Stromal cell of bone marrow (primary cell): Measurements from ENCODE around the gene AK9.
A peak's percentile ranks its signal among the peaks of the same experiment; 100 is the strongest.
"Not testable (repeated sequence)": the region's sequence is repeated elsewhere in the genome, so short reads cannot be mapped to it uniquely, and the experiment has no call there.

Source experiments
- DNase-seq: peaks from one replicate; pipeline ENCODE4 v3.0.0-alpha.2; 2012; ENCODE audit warnings: low read depth

AK9 gene

DNA sequence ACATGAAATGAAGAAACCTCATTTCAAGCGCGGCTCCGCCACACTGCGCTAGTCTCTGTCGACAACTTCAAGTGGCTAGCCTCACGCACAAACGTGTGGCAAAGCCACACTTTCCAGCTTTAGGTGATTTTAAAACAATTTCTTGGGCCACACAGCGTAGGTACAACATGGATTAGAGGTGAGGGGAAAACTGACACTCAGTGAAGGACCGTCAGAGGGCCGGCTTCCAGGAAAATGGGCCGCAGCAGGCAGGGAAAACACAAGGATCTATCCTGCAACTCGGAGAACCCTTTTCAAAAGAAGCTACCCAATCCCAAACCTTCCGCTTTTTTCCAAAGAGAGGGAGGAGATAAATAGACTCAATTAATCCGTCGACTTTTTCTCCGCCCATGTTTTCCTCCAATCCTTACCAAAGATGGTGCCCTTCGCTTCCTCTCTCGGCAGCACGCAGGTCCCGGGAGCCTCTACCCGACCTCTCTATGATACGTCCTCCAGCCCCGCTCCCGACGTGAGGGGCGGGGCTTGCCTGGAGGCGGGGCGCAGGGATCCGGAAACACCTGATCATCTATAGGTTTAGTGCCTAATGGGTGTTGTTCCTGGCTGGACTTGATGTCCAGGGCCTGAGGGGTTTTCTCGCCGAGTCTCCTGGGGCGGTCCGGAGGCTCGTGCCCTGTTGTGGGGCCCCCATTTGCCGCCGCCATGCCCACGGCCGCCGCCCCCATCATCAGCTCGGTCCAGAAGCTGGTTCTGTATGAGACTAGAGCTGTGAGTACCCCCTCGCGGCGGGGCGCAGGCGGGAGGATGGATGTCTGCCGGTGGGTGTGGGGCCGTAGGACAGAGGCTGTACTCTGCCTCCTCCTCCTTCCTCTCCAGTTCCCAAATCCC, at the start of gene AK9, which contains the start of gene FIG4:
AK9 (minus strand) TSS at position 466 of the 885 bp plus-strand sequence. CDS start 15,457 bp downstream, outside the sequence.
FIG4 (plus strand) TSS at position 560 of the 885 bp plus-strand sequence; CDS start at position 700, 140 bp downstream.
- DNase-seq, result peak; percentile 92

DNA sequence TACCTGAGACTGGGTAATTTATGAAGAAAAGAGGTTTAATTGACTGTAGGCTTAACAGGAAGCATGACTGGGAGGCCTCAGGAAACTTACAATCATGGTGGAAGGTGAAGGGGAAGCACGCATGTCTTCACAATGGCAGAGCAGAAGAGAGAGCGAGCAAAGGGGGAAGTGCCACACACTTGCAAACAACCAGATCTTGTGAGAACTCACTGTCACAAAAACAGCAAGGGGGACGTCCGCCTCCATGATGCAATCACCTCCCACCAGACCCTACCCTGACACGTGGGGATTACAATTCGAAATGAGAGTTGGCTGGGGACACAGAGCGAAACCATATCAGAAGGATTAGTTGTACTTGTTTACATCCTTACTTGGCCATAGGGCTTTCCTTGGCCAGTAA, 49.8 kb upstream of the AK9 start:
- no peak for DNase-seq

DNA sequence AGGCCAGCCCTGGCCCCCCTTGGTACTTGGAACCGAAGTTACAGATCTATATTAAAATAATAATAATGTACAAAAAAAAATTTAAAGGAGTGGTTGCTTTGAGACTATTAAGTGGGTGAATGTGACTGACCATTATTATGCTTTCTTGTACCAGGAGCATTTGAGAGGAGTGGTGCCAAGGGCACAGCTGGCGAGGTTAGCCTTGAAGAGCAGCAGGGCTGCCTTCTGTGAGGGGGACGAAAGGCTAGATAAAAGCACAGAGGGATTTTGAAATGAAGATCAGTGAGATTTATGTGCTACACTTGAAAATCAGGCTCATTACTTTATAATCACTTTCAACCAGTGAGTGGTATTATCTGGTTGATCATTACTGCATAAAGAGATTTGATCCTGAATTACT, 48.7 kb upstream of the AK9 start:
- no peak for DNase-seq

- DNase-seq, result no peak
Observed at GRCh38 chr6:109738667-109739066, 47.7 kb upstream of the AK9 start.

- DNase-seq, result no peak
Observed at GRCh38 chr6:109738255-109738654, 47.3 kb upstream of the AK9 start.

GRCh38 chr6:109736273-109737025, 45.4 kb upstream of the AK9 start:
- no peak for DNase-seq

GRCh38 chr6:109725250-109725649, 34.2 kb upstream of the AK9 start:
- DNase-seq, result not testable (repeated sequence)

DNA sequence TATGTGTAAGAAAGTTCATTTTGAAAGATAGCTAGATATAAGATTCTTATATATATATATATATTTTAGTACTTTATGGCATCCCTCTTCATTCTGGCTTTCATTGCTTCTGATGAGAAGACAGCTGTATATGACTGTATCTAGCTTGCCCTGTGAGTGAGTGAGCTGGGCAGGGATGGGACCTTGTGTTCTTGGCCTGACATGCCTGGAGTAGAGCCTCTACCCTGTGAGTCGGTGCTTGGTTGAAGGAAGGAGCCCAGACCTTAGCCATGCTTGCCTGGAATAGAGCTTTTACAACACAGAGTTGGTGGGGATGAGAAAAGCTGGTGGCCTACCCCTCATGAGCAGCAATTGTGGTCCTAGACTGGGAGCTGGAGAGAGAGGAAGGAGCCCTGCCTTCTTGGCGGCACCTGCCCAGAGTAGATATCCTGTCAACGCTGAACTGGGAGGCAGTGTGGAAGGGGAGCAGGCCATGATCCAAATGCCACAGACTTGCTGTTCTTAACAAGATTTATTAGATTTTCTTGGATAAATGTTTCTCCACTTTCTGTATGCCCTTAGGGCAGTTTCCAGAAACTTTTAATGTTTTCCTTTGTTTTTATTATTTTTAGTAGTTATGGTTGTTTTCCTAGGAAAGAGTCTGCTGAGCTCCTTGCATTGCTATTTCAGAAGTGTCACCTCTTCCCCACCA, 31.7 kb upstream of the AK9 start:
- DNase-seq, result no peak

- DNase-seq, result no peak
Observed at GRCh38 chr6:109722011-109722410, 31.0 kb upstream of the AK9 start.

- no peak for DNase-seq
Observed at GRCh38 chr6:109720311-109720710, 29.3 kb upstream of the AK9 start.

DNA sequence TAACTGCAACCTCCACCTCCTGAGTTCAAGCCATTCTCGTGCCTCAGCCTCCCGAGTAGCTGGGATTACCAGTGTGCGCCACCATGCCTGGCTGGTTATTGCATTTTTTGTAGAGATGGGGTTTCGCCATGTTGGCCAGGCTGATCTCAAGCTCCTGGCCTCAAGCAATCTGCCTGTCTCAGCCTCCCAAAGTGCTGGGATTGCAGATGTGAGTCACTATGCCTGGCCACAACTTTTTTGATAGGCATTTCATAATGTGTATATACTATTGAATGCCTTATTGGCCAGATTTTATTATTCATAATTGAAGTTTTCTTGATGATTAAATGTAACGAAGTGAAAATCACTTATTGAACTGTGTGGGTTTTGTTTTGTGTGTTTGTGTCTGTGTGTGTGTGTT, 28.0 kb upstream of the AK9 start:
- DNase-seq, result no peak

DNA sequence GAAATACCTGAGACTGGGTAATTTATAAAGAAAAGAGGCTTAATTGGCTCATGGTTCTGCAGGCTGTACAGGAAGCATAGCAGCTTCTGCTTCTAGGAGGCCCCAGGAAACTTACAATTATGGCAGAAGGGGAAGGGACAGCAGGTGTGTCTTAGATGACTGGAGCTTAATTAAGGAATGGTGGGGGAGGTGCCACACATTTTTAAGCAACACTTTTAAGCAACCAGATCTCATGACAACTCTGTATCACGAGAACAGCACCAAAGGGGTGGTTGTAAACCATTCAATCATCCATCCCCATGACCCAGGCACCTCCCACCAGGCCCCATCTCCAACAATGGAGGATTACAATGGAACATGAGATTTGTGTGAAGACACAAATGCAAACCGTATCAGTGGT, 27.0 kb upstream of the AK9 start:
- no peak for DNase-seq

DNA sequence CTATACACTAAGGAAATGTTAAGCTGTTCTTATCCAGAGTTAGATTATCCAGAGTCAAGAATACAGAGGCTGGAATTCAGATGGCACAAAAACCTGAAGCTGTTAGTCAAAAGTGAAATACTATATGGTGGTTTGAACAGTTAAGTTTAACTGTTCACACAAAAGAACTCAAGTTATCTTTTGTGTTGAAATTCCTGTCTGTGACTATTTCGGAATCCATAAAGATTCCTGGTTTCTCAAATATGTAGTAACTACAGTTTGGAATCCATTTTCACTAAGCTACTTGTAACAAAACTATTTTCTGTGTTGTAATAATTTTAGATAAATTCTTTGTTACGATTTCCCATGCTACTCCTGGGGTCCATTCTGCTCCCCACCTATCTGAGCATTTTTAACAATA, 24.6 kb upstream of the AK9 start:
- DNase-seq, result no peak

- DNase-seq, result no peak
Observed at GRCh38 chr6:109714611-109715010, 23.6 kb upstream of the AK9 start.

GRCh38 chr6:109714166-109714565, 23.2 kb upstream of the AK9 start:
- DNase-seq, result no peak

DNA sequence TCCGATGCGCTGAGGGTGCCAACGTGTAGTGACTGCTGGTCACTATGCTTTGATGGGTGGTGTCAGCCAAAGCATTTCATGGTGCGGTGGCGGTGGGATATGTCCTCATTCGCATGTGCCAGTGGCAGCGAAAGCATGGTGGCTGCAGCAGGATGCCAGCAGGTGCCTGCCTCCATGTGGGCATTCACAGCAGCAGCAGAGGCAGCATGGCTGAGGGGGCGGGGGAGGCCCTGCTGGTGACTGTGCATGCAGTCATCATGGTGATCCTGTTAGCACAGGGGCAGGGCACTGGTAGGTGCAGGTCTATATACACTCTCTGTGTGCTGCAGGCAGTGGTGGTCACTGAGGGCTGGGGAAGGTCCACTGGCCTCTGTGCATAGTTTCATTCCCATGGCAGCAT, 22.1 kb upstream of the AK9 start:
- no peak for DNase-seq

DNA sequence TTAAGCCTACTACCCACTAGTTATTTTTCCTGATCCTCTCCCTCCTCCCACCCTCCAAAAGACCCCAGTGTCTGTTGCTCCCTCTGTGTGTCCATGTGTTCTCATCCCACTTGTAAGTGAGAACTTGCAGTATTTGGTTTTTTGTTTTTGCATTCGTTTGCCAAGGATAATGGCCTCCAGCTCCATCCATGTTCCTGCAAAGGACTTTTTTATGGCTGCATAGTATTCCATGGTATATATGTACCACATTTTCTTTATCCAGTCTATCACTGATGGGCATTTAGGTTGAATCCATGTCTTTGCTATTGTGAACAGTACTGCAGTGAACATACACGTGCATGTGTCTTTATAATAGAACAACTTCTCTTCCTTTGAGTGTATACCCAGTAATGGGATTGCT, 17.1 kb upstream of the AK9 start:
- not testable (repeated sequence) for DNase-seq

GRCh38 chr6:109706513-109706912, 15.5 kb upstream of the AK9 start:
- no peak for DNase-seq

DNA sequence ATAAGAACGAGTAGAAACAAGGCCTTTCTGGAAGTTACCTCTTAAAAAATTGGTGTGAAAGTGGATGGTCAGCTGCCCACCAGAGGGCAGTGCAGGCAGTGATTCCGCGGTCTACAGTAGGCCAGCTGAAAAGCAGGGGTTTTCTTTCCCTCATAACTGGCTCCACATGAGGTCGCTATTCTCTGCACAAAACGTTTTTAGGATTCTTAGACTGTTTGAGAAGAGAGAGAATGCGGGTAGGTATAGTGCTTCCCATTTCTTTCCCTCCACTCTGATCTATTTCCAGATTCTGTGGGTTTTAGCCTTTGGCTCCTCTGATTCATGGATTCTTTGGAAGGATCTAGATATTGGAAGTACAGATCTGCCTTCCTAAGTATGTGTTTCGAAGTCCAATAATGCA, 14.3 kb upstream of the AK9 start:
- peak; percentile 77 for DNase-seq

DNA sequence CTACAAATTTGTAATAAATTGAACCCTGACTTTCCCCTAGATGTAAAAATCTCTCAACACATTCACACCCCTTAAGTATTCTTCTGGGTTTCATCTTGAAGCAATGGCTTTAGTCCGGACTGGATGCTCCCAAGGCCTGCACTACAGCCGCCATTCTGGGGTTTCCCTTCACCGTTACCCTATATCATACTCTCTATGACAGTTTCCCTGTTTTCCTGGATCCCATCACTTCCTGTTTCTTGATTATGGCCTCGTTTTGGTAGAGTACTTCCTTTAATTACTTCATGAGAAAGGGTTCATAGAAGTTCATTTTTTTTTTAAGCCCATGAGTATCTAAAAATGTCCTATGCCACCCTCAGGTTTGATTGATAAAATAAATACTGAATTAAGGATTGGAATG, 11.8 kb upstream of the AK9 start:
- DNase-seq, result no peak

GRCh38 chr6:109701774-109702173, 10.8 kb upstream of the AK9 start:
- no peak for DNase-seq

DNA sequence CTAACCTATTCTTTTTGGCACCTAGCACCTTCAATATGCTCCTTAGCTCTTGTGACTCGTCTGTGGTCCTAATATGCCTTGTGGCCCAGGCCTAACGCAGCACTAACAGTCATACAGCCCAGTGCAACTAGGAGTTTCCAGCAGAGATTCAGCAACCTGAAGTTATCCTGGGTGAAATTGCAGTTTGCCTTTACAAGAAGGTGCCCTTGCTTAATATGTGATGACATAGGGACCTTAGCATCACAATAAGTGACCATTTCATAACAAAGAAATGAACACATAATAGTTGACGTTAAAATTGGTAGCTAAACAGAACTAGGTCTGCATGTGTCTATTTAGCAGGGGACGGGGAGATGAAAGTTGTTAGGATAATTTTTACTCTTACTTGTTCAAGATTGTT, 10.2 kb upstream of the AK9 start:
- DNase-seq, result no peak

- DNase-seq, result no peak
Observed at GRCh38 chr6:109696355-109696754, 5.4 kb upstream of the AK9 start.
